Measurements from ENCODE around the gene BRINP3. TPM values are rescaled to one million over a fixed set of nuclear protein-coding genes. Genes with fewer than 3 reads are reported as not detected.

Gene BRINP3
- total and polyA plus RNA-seq, 2 of the 13 experiments (the other 11 are each of a cell fraction or from before 2014, with no cell fraction given): not detected

GRCh38 chr1:190119683-190120082 lies 358.0 kb downstream of the BRINP3 start:
- no peaks in the 10 kb centered on the region for H3K4me1 ChIP-seq (ENCODE audit: insufficient read depth, low read length)
- H3K9me3 ChIP-seq (ENCODE audit: low read length): no peaks in the 10 kb centered on the region
- H3K27me3 ChIP-seq (ENCODE audit: control insufficient read depth in 1 of 2, insufficient read depth in 2 of 2, low read length in 2 of 2): no peaks in the 10 kb centered on the region
- 2% methylated on average over 2 of the region's 2 CpGs for WGBS (ENCODE audit: low lambda C conversion rate)
- in situ Hi-C loops (cut with HindIII; ENCODE audit: extremely low pct_ligation_motif_present, low pct_unique_long_range_greater_than_20kb) (no loop called here), intact Hi-C loops (cut with micrococcal nuclease; ENCODE audit: unreplicated experiment) (no loop called here)
- H3K36me3 ChIP-seq (replicated peaks in 1 of 2; ENCODE audit: control insufficient read depth in 1 of 2, insufficient read depth in 2 of 2, low read length in 2 of 2): no peaks in the 10 kb centered on the region
- H3K27ac ChIP-seq (ENCODE audit: extremely low read length, insufficient read depth, low read length): no peak overlapping the region
- CTCF ChIA-PET (ENCODE audit: low intra/inter-chr PET ratio, low total read pairs): no interaction called here
- POLR2A ChIA-PET: no interaction called here
- H3K79me2 ChIP-seq (ENCODE audit: insufficient read depth, low read length): no peaks in the 10 kb centered on the region
- no peak overlapping the region for H3K9ac ChIP-seq (ENCODE audit: insufficient read depth, low read depth, low read length)
- no peak for DNase-seq (ENCODE audit: low spot score)
- no peak for ATAC-seq
- FAIRE-seq: no peak
- no peak overlapping the region for H2AFZ ChIP-seq (ENCODE audit: low read length)
- H4K20me1 ChIP-seq (ENCODE audit: insufficient read depth, low read length): no peaks in the 10 kb centered on the region
- no TSS peak for BruUV-seq (replicated peaks)
- no peak overlapping the region for H3K4me3 ChIP-seq (replicated peaks in 1 of 3; ENCODE audit: insufficient read depth in 1 of 3, low read depth in 2 of 3, low read length in 3 of 3)
- no peak for TF ChIP-seq THYN1 (CRISPR knock-in tag; IDR thresholded peaks at IDR 0.05; ENCODE audit: borderline replicate concordance, low read depth)
- no peak for TF ChIP-seq GATAD1 (CRISPR knock-in tag; IDR thresholded peaks at IDR 0.05)
- no peak for TF ChIP-seq TBL1XR1 (IDR thresholded peaks at IDR 0.05; ENCODE audit: borderline replicate concordance, low read length, partially characterized antibody)
- TF ChIP-seq ZBED4 (CRISPR knock-in tag; IDR thresholded peaks at IDR 0.05; ENCODE audit: borderline replicate concordance): no peak
- TF ChIP-seq ZNF639 (CRISPR knock-in tag; conservative IDR thresholded peaks at IDR 0.05): no peak
- TF ChIP-seq SAFB2 (CRISPR knock-in tag; IDR thresholded peaks at IDR 0.05; ENCODE audit: borderline replicate concordance, low read depth): no peak
- TF ChIP-seq ZBTB8A (CRISPR knock-in tag; IDR thresholded peaks at IDR 0.05; ENCODE audit: borderline replicate concordance, low read depth): no peak
- no peak for TF ChIP-seq DNMT3B (CRISPR knock-in tag; conservative IDR thresholded peaks at IDR 0.05)
- TF ChIP-seq U2AF1 (optimal IDR thresholded peaks at IDR 0.05; ENCODE audit: low read depth, low read length): no peak
- no peak for TF ChIP-seq CCAR2 (optimal IDR thresholded peaks at IDR 0.05; ENCODE audit: low read depth, low read length)
- no peak overlapping the region for H3K4me2 ChIP-seq (ENCODE audit: low read depth, low read length)
